Testis (tissue), 3 donors: ENCODE measurements around the gene DLG2. TPM values are rescaled to one million over a fixed set of nuclear protein-coding genes. Genes with fewer than 3 reads are reported as not detected.

Experiments used
- DNase-seq: peaks from one replicate; pipeline ENCODE4 v3.0.0-alpha.2; 2019
- H3K27ac ChIP-seq, 2 donors: fragments of 200-600 bp; sonication (generic); one replicate each; pipeline ENCODE4 v1.5.1; 2019
- H3K27me3 ChIP-seq: fragments of 200-600 bp; sonication (generic); one replicate; pipeline ENCODE4 v1.5.1; 2019
- H3K36me3 ChIP-seq: fragments of 200-600 bp; sonication (generic); one replicate; pipeline ENCODE4 v1.5.1; 2017; ENCODE audit warnings: low read depth; ENCODE audit errors: missing control alignments
- H3K4me1 ChIP-seq: fragments of 200-600 bp; sonication (generic); one replicate; pipeline ENCODE4 v1.5.1; 2019
- H3K4me3 ChIP-seq, 2 donors: fragments of 200-600 bp; sonication (generic); one replicate each; pipeline ENCODE4 v1.5.1; 2017 to 2019
- H3K9me3 ChIP-seq: fragments of 200-600 bp; sonication (generic); one replicate; pipeline ENCODE4 v1.5.1; 2017
- POLR2A ChIP-seq: fragments of 450-650 bp; IDR thresholded peaks from one replicate; pipeline ENCODE4 v1.6.1; 2017; ENCODE audit warnings: antibody characterized with exemption, mild to moderate bottlenecking, moderate library complexity
- WGBS, 2 donors: methylation state at CpG; one replicate each; pipeline ENCODE4 v1.1.5; 2018; 5-methylcytosine and 5-hydroxymethylcytosine counted together
- intact Hi-C: fragments of 100-400 bp; cut with DNase I; formaldehyde crosslinking; loops from one replicate; pipeline ENCODE4 v1.15.1; 2023; ENCODE audit warnings: low total_unique reads
- polyA plus RNA-seq: library from polyadenylated mRNA; stranded (reverse); fragments of 350-450 nt; fragmentation: Illumina TruSeq; extraction: RNeasy Lipid Tissue Mini Kit (QIAGEN cat#74804); gene quantifications from one replicate; pipeline ENCODE4 v1.2.3, GENCODE V29; 2014; ENCODE audit warnings: low read depth, low replicate concordance; ENCODE audit not compliant: insufficient read depth
- total RNA-seq, 2 donors: library from RNA; depleted of rRNA; stranded (reverse); fragments of >200 nt; gene quantifications; one replicate each; pipeline ENCODE4 v1.2.3, GENCODE V29; 2016
- TF ChIP-seq, protein P1 (sequence below), 3 experiments: fragments of 450-650 bp in 2 of 3; fragments of 200-600 bp in 1 of 3; sonication (generic) in 1 of 3; IDR thresholded peaks; one replicate each; pipeline ENCODE4 v1.5.1; 2016 to 2019; ENCODE audit warnings: antibody characterized with exemption in 3 of 3, mild to moderate bottlenecking in 2 of 3, moderate library complexity in 1 of 3

DLG2 gene
- total and polyA plus RNA-seq, 3 donors from 2014 or later: 13.8 to 23.0 (median 14.1) TPM

DNA sequence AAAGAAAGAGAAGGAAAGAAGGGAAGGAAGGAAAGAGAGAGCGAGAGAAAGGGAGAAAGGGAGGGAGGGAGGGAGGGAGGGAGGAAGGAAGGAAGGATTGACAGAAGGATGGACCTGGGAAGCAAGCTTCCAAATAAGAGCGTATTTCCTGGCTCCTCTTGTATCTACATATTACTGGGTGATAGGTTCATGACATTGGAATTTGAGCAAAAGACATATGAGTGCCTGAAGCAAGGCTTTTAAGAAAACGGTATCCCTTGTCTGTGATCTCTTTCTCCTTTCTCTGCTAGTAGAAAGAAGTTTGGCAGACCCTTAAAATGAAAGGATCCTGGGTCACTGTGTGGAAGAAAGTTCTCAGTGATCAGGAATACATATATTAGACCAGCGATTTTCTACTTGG, 1408.8 kb downstream of the DLG2 start:
- no peak for DNase-seq
- intact Hi-C loops: no loop called here
- Histone ChIP-seq H3K4me1 (no peaks in the 10 kb centered on the region), H3K27me3 (no peaks in the 10 kb centered on the region), H3K4me3 (no peak overlapping the region), H3K9me3 (no peaks in the 10 kb centered on the region), H3K27ac (no peak overlapping the region), H3K36me3 (no peaks in the 10 kb centered on the region)
- no peak for TF ChIP-seq POLR2A
- TF ChIP-seq, protein P1, sequence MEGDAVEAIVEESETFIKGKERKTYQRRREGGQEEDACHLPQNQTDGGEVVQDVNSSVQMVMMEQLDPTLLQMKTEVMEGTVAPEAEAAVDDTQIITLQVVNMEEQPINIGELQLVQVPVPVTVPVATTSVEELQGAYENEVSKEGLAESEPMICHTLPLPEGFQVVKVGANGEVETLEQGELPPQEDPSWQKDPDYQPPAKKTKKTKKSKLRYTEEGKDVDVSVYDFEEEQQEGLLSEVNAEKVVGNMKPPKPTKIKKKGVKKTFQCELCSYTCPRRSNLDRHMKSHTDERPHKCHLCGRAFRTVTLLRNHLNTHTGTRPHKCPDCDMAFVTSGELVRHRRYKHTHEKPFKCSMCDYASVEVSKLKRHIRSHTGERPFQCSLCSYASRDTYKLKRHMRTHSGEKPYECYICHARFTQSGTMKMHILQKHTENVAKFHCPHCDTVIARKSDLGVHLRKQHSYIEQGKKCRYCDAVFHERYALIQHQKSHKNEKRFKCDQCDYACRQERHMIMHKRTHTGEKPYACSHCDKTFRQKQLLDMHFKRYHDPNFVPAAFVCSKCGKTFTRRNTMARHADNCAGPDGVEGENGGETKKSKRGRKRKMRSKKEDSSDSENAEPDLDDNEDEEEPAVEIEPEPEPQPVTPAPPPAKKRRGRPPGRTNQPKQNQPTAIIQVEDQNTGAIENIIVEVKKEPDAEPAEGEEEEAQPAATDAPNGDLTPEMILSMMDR (IDR thresholded peaks at IDR 0.05): no peak
- 75 to 78% methylated on average over 4 of the region's 4 CpGs for WGBS, 2 donors

DNA sequence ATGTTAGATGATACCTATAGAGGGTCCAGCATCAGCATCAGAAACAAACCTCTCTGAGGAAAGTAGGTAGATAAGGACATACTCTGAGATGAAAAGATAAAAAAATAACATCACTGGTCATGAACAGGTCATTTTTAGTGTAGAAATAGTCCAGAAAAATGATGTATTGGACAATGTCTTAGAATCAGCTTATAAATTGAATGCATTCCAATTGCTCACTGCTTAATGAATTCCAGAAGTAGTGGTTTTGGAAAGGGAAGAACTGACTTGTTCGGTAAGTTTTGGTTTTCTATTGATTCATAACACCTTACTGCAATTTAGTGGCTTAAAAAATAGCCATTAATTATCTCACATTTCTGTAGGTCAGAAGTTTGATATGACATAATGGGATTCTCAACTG, 1411.5 kb downstream of the DLG2 start:
- H3K27me3 ChIP-seq: no peaks in the 10 kb centered on the region
- intact Hi-C loops: no loop called here
- no peaks in the 10 kb centered on the region for H3K4me1 ChIP-seq
- DNase-seq: no peak
- H3K9me3 ChIP-seq: no peaks in the 10 kb centered on the region
- no peaks in the 10 kb centered on the region for H3K36me3 ChIP-seq
- no peak overlapping the region for H3K4me3 ChIP-seq
- TF ChIP-seq, protein P1 (IDR thresholded peaks at IDR 0.05): no peak
- no peak for TF ChIP-seq POLR2A
- 63 to 84% methylated on average over 1 of the region's 1 CpG for WGBS, 2 donors
- H3K27ac ChIP-seq: no peak overlapping the region

DNA sequence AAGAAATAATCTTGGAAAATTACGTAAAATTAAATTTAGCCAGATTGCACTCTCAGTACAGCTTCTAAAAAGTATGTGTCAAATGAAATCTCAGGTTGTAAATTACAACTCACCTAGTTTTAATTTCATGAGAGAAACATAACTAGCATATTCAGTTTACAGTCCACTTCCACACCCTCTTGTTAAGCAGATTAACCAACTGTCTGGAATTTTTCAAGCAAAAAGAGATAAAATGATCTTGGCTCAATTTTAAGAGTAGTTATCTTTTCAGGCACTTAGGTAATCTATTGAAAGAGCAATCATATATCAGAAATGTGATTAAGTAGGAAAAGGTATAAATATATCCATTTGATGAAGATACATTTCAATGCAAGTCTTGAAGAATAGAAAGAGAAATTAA, 1412.6 kb downstream of the DLG2 start:
- Histone ChIP-seq H3K4me3 (no peak overlapping the region), H3K4me1 (no peaks in the 10 kb centered on the region), H3K36me3 (no peaks in the 10 kb centered on the region), H3K27me3 (no peaks in the 10 kb centered on the region), H3K9me3 (no peaks in the 10 kb centered on the region), H3K27ac (no peak overlapping the region)
- TF ChIP-seq, protein P1 (IDR thresholded peaks at IDR 0.05): no peak
- no peak for TF ChIP-seq POLR2A
- intact Hi-C loops: no loop called here
- DNase-seq: no peak
- WGBS, 2 donors: 95 to 97% methylated on average over 1 of the region's 1 CpG

DNA sequence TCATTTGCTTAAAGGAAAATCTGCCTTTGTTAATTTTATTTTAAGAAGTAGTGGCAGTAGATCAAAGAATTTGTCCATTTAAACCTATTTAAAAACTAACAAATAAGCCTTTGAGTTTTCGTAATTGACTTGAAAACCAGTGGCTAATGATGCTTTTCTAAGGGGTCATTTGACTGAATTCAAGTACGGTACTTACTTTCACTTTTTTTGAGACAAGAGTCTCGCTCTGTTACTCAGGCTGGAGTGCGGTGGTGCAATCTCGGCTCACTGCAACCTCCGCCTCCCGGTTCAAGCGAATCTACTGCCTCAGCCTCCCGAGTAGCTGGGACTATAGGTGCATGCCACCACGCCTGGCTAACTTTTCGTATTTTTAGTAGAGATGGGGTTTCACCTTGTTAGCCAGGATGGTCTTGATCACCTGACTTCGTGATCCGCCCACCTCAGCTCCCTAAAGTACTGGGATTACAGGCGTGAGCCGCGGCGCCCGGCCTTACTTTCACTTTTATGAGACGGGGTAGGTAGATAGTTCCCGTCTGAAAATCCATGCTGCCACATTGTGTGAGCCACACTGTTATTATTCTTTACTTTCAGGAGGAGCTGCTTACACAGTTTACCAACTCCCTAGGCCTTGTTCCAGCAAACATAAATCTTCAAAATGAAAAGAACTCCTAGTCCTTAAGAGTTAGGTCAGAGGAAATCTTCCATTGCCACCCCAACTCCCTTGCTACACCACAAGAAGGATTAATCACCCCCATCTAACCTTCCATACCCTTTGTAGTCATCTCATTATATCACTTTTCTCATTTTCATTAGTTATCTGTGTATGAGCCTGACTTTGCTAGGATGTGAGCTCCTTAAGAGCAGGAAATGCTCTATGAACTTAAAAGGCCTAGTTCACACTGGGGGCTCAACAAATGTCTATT, 1414.4 kb downstream of the DLG2 start:
- TF ChIP-seq, protein P1 (IDR thresholded peaks at IDR 0.05): no peak
- no peak for TF ChIP-seq POLR2A
- H3K36me3 ChIP-seq: no peaks in the 10 kb centered on the region
- no peaks in the 10 kb centered on the region for H3K9me3 ChIP-seq
- no peak overlapping the region for H3K27ac ChIP-seq
- no peak for DNase-seq
- H3K4me1 ChIP-seq: no peaks in the 10 kb centered on the region
- WGBS, 2 donors: 69 to 82% methylated on average over 20 of the region's 20 CpGs
- intact Hi-C loops: no loop called here
- H3K27me3 ChIP-seq: no peaks in the 10 kb centered on the region
- no peak overlapping the region for H3K4me3 ChIP-seq

DNA sequence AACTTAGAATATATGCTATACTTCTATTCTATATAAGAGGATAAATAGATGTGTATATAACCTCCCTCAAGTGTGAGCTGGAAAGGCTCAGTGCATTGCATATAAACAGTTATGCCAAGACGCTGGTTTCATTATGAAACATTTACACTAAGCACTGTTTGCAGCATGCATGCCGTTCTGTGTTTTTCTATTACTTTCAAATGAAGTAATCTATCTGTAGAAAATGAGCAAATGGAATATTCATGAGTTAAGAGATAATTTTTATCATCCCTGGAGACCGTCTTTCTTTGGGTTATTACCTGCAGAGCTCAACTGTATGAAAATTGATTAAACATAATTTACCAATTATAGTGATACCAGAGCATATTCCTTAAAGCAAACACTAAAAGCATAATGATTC, 1415.2 kb downstream of the DLG2 start:
- Histone ChIP-seq H3K9me3 (no peaks in the 10 kb centered on the region), H3K27ac (no peak overlapping the region), H3K4me3 (no peak overlapping the region), H3K27me3 (no peaks in the 10 kb centered on the region), H3K4me1 (no peaks in the 10 kb centered on the region), H3K36me3 (no peaks in the 10 kb centered on the region)
- intact Hi-C loops: no loop called here
- DNase-seq: no peak
- 51 to 70% methylated on average over 3 of the region's 3 CpGs for WGBS, 2 donors
- no peak for TF ChIP-seq POLR2A
- TF ChIP-seq, protein P1 (IDR thresholded peaks at IDR 0.05): no peak
